CD4-positive, alpha-beta T cell (primary cell): ENCODE results near the gene USF2. TPM values are rescaled to one million over a fixed set of nuclear protein-coding genes. Genes with fewer than 3 reads are reported as not detected.

Experiments used
- ATAC-seq: fragments of 200-7000 bp; cut with Tn5 transposase; one replicate; pipeline ENCODE4 v1.10.0; 2022; ENCODE audit warnings: mild to moderate bottlenecking; ENCODE audit not compliant: poor library complexity
- CTCF ChIA-PET: fragments of 350-600 bp; sonication (Branson Sonifier 250); formaldehyde crosslinking; loops from one replicate; lab custom pipeline; 2021; ENCODE audit warnings: antibody characterized with exemption, inconsistent platforms; lab: Charles Lee
- POLR2A ChIA-PET: fragments of 350-600 bp; sonication (Branson Sonifier 250); formaldehyde crosslinking; loops from one replicate; lab custom pipeline; 2021; ENCODE audit warnings: antibody characterized with exemption, inconsistent platforms; lab: Charles Lee
- DNase-seq, 14 experiments: peaks; one replicate each; pipeline ENCODE4 v3.0.0-alpha.2; 2013 to 2020; ENCODE audit warnings: mixed read lengths in 2 of 14
- H3K27ac ChIP-seq, 2 donors: one replicate each; pipeline versions ENCODE4 v1.5.1 to v1.7.0; 2013; ENCODE audit warnings: low read length in 2 of 2, low read depth in 1 of 2, mild to moderate bottlenecking in 1 of 2
- H3K27me3 ChIP-seq, 2 experiments: 1 replicate in 1 of 2; 2 replicates in 1 of 2; pipeline versions ENCODE4 v1.6.1 to v1.7.0; 2013; ENCODE audit warnings: low read length in 2 of 2, control low read depth in 1 of 2, mild to moderate bottlenecking in 1 of 2, moderate library complexity in 1 of 2; ENCODE audit not compliant: insufficient read depth in 2 of 2, control insufficient read depth in 1 of 2
- H3K36me3 ChIP-seq: one replicate; pipeline ENCODE4 v1.6.1; 2013; ENCODE audit warnings: low read length, control low read depth; ENCODE audit not compliant: insufficient read depth
- H3K4me1 ChIP-seq: one replicate; pipeline ENCODE4 v1.6.1; 2013; ENCODE audit warnings: low read length, control low read depth; ENCODE audit not compliant: insufficient read depth
- H3K4me3 ChIP-seq: one replicate; pipeline ENCODE4 v1.5.1; 2013; ENCODE audit warnings: mild to moderate bottlenecking, low read length, moderate library complexity
- H3K9me3 ChIP-seq, 2 experiments: 1 replicate in 1 of 2; 2 replicates in 1 of 2; pipeline versions ENCODE4 v1.6.1 to v1.7.0; 2013; ENCODE audit warnings: low read length in 2 of 2, mild to moderate bottlenecking in 2 of 2, control low read depth in 1 of 2, moderate library complexity in 1 of 2; ENCODE audit not compliant: control insufficient read depth in 1 of 2, insufficient read depth in 1 of 2
- H3K27ac Mint-ChIP-seq: one replicate; pipeline ENCODE4 v1.8.0; 2020; ENCODE audit warnings: mixed read lengths
- H3K27me3 Mint-ChIP-seq: one replicate; pipeline ENCODE4 v1.8.0; 2021; ENCODE audit warnings: mixed read lengths
- H3K36me3 Mint-ChIP-seq: one replicate; pipeline ENCODE4 v1.8.0; 2021; ENCODE audit warnings: low read depth, mixed read lengths
- H3K4me1 Mint-ChIP-seq: one replicate; pipeline ENCODE4 v1.8.0; 2021; ENCODE audit warnings: low read depth, mixed read lengths
- H3K4me3 Mint-ChIP-seq: one replicate; pipeline ENCODE4 v1.8.0; 2020; ENCODE audit warnings: mild to moderate bottlenecking, mixed read lengths
- H3K9me3 Mint-ChIP-seq: one replicate; pipeline ENCODE4 v1.8.0; 2020; ENCODE audit warnings: mixed read lengths
- intact Hi-C, 2 experiments: fragments of 100-400 bp; cut with DNase I in 1 of 2; cut with micrococcal nuclease in 1 of 2; formaldehyde crosslinking; loops; one replicate each; pipeline versions ENCODE4 v1.15.1 to v1.9.0; 2023 to 2025; cut with DNase I, micrococcal nuclease
- total RNA-seq, 174 experiments: library from RNA in 2 of 174; stranded (reverse) in 2 of 174; gene quantifications; one replicate each; pipeline ENCODE4 v1.2.3 and lab custom pipeline; 2021 to 2026
- TF ChIP-seq, protein P1 (sequence below): fragments of 200-600 bp; IDR thresholded peaks from one replicate; pipeline ENCODE4 v1.8.0; 2022; ENCODE audit warnings: antibody characterized with exemption, mild to moderate bottlenecking

The USF2 gene
- total RNA-seq, 2 experiments from 2014 or later, result 335 to 344 TPM

DNA sequence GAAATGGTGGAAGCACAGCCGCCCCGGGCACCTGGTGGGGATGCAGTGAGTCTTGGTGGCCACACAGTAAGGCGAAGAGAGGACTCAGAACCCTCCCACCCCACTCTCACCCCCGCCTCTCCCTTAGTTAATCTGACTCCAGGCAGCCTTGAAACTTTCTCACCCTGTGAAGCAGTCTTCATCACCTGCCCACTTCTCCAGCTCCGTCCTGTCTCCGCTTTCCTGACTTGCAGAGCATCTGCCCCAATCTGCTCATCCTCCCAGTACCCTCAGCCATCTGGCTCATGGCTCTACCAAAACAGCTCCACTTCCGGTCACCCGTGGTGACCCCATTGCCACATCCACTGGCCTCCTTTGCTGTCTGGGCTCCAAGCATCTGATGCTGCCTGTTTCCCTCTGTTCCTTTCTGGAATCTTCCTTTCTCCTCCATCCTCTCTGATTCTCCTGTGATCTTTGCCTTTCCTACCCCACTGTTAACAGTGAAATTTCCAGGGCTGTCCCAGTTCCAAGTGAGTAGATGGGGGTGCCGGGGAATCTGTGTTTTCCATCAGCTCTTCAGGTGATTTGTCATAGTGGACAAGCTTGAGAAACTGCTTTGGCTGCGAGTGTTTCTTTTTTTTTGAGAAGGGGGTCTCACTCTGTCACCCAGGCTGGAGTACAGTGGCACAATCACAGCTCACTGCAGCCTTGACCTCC is 4.3 kb downstream of the USF2 start:
- CTCF ChIA-PET, result no interaction called here
- peaks cover 74% of the 10 kb centered on the region for H3K36me3 ChIP-seq
- POLR2A ChIA-PET, result interaction anchor here (0.9 to 1.5 kb wide), 2 partner anchors 23 to 430 kb away, joined by 3 to 5 read pairs; no protein-coding TSS in a partner anchor
- DNase-seq (peak in 1 of 14 experiments; percentile 16), ATAC-seq (no peak)
- no peaks in the 10 kb centered on the region for H3K9me3 ChIP-seq
- H3K27me3 ChIP-seq, result no peaks in the 10 kb centered on the region
- no peak overlapping the region for H3K4me3 ChIP-seq
- Mint-ChIP-seq H3K27me3 (no peaks in the 10 kb centered on the region), H3K27ac (peak overlapping the region; percentile 82), H3K36me3 (peaks cover 79% of the 10 kb centered on the region), H3K4me3 (peak overlapping the region; percentile 50), H3K9me3 (no peaks in the 10 kb centered on the region), H3K4me1 (peaks cover 21% of the 10 kb centered on the region)
- no peak overlapping the region for H3K27ac ChIP-seq
- peaks cover 24% of the 10 kb centered on the region for H3K4me1 ChIP-seq
- intact Hi-C loops, result loop anchor here in 1 of 2 experiments (5.0 kb wide), 1 partner anchor 224 kb away; no protein-coding TSS in a partner anchor
- TF ChIP-seq, protein P1, sequence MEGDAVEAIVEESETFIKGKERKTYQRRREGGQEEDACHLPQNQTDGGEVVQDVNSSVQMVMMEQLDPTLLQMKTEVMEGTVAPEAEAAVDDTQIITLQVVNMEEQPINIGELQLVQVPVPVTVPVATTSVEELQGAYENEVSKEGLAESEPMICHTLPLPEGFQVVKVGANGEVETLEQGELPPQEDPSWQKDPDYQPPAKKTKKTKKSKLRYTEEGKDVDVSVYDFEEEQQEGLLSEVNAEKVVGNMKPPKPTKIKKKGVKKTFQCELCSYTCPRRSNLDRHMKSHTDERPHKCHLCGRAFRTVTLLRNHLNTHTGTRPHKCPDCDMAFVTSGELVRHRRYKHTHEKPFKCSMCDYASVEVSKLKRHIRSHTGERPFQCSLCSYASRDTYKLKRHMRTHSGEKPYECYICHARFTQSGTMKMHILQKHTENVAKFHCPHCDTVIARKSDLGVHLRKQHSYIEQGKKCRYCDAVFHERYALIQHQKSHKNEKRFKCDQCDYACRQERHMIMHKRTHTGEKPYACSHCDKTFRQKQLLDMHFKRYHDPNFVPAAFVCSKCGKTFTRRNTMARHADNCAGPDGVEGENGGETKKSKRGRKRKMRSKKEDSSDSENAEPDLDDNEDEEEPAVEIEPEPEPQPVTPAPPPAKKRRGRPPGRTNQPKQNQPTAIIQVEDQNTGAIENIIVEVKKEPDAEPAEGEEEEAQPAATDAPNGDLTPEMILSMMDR, result no peak

DNA sequence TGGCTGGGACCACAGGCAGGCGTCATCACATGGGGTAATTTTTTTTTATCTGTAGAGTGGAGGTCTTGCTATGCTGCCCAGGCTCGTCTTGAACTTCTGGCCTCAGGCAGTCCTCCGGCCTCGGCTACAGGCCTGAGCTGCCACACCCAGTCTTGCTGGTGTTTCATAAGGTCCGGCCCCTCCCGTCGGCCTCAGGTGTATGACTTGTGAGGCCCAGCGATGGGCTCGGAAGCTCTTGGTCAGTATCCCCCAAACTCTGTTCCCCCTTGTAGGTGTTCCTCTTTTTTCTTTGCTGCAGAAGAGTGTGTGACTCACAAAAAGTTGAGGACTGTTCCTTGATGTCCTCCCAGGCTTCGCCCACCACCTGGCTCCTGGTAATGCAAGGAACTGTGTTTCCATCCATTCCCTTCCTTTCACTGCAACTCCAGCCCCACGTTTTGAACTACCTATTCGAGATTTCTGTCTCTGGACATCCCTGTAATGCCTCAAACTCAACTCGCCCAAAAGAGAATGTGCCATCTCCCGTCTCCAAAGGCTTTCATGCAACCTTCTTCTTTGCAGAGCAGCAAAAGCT is 5.0 kb downstream of the USF2 start:
- Mint-ChIP-seq H3K36me3 (peaks cover 84% of the 10 kb centered on the region), H3K4me3 (peak overlapping the region; percentile 50), H3K9me3 (no peaks in the 10 kb centered on the region), H3K27me3 (no peaks in the 10 kb centered on the region), H3K27ac (peak overlapping the region; percentile 82), H3K4me1 (peaks cover 21% of the 10 kb centered on the region)
- peak in 1 of 14 experiments; percentile 18 for DNase-seq
- peaks cover 24% of the 10 kb centered on the region for H3K4me1 ChIP-seq
- no peak for ATAC-seq
- POLR2A ChIA-PET, result interaction anchor here (1.1 to 1.5 kb wide), 3 partner anchors 16 to 56 kb away, joined by 3 to 5 read pairs (median 3); no protein-coding TSS in a partner anchor
- no peak overlapping the region for H3K27ac ChIP-seq
- CTCF ChIA-PET, result no interaction called here
- no peaks in the 10 kb centered on the region for H3K27me3 ChIP-seq
- intact Hi-C loops, result loop anchor here in 1 of 2 experiments (5.0 kb wide), 1 partner anchor 224 kb away; no protein-coding TSS in a partner anchor
- H3K36me3 ChIP-seq, result peaks cover 80% of the 10 kb centered on the region
- TF ChIP-seq, protein P1, result no peak
- no peak overlapping the region for H3K4me3 ChIP-seq
- no peaks in the 10 kb centered on the region for H3K9me3 ChIP-seq

DNA sequence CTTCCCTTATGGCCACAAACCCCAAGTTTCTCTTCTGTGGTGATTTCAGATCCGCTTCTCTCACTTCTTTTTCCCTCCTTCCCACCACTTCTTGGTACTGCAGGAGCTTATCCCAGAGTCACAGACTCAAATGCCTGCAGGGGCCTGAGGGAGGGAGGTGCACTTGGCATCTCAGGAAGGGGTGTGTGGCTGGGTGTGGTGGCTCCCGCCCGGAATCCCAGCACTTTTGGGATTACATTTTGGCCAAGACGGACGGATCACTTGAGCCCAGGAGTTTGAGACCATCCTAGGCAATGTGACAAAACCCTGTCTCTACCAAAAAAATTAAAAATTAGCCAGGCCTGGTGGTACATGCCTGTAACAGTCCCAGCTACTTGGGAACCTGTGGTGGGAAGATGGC is 5.6 kb downstream of the USF2 start:
- H3K27ac Mint-ChIP-seq, result no peak overlapping the region
- intact Hi-C loops, result loop anchor here in 1 of 2 experiments (5.0 kb wide), 1 partner anchor 223 kb away; no protein-coding TSS in a partner anchor
- CTCF ChIA-PET, result interaction anchor here (1.2 kb wide), 1 partner anchor 221 kb away, joined by 3 read pairs; no protein-coding TSS in a partner anchor
- H3K36me3 ChIP-seq, result peaks cover 84% of the 10 kb centered on the region
- H3K36me3 Mint-ChIP-seq, result peaks cover 84% of the 10 kb centered on the region
- H3K27ac ChIP-seq, result no peak overlapping the region
- POLR2A ChIA-PET, result interaction anchor here (1.1 to 1.5 kb wide), 3 partner anchors 16 to 57 kb away, joined by 3 to 5 read pairs (median 3); no protein-coding TSS in a partner anchor
- peaks cover 24% of the 10 kb centered on the region for H3K4me1 ChIP-seq
- no peaks in the 10 kb centered on the region for H3K9me3 ChIP-seq
- H3K9me3 Mint-ChIP-seq, result no peaks in the 10 kb centered on the region
- TF ChIP-seq, protein P1, result no peak
- H3K4me3 Mint-ChIP-seq, result no peak overlapping the region
- no peaks in the 10 kb centered on the region for H3K27me3 ChIP-seq
- H3K4me1 Mint-ChIP-seq, result peaks cover 21% of the 10 kb centered on the region
- no peaks in the 10 kb centered on the region for H3K27me3 Mint-ChIP-seq
- peak in 1 of 14 experiments; percentile 8 for DNase-seq
- no peak overlapping the region for H3K4me3 ChIP-seq
- no peak for ATAC-seq
